Liver (tissue), 9 donors: ENCODE data around the gene JAZF1. TPM values are rescaled to one million over a fixed set of nuclear protein-coding genes. Genes with fewer than 3 reads are reported as not detected.

Experiments
- DNase-seq: peaks from one replicate; pipeline ENCODE4 v3.0.0-alpha.2; 2017; ENCODE audit warnings: low spot score
- H3K27ac ChIP-seq, 2 donors: one replicate each; pipeline ENCODE4 v1.7.0; 2013; ENCODE audit warnings: inconsistent platforms in 2 of 2, low read length in 2 of 2, control low read depth in 1 of 2, low read depth in 1 of 2, mild to moderate bottlenecking in 1 of 2
- H3K27me3 ChIP-seq, 4 donors: one replicate each; pipeline versions ENCODE4 v1.6.1 to v1.7.0; 2013; ENCODE audit warnings: low read length in 3 of 4, inconsistent platforms in 1 of 4, mild to moderate bottlenecking in 1 of 4, moderate library complexity in 1 of 4; ENCODE audit not compliant: control insufficient read depth in 4 of 4, insufficient read depth in 4 of 4
- H3K36me3 ChIP-seq, 4 donors: one replicate each; pipeline versions ENCODE4 v1.6.1 to v1.7.0; 2013; ENCODE audit warnings: low read length in 3 of 4, mild to moderate bottlenecking in 3 of 4, low read depth in 1 of 4, moderate library complexity in 1 of 4; ENCODE audit not compliant: control insufficient read depth in 4 of 4, insufficient read depth in 3 of 4
- H3K4me1 ChIP-seq, 4 donors: one replicate each; pipeline versions ENCODE4 v1.6.1 to v1.7.0; 2013; ENCODE audit warnings: low read length in 3 of 4, mild to moderate bottlenecking in 3 of 4, moderate library complexity in 1 of 4; ENCODE audit not compliant: control insufficient read depth in 4 of 4, insufficient read depth in 4 of 4
- H3K4me3 ChIP-seq, 3 donors: one replicate each; pipeline versions ENCODE4 v1.6.1 to v1.7.0; 2013; ENCODE audit warnings: low read length in 3 of 3, control low read depth in 1 of 3, low read depth in 1 of 3, mild to moderate bottlenecking in 1 of 3
- H3K9ac ChIP-seq, 2 donors: one replicate each; pipeline ENCODE4 v1.7.0; 2013; ENCODE audit warnings: low read length in 2 of 2, mild to moderate bottlenecking in 2 of 2, moderate library complexity in 2 of 2, control low read depth in 1 of 2, low read depth in 1 of 2
- H3K9me3 ChIP-seq, 4 donors: one replicate each; pipeline versions ENCODE4 v1.6.1 to v1.7.0; 2013; ENCODE audit warnings: low read length in 3 of 4; ENCODE audit not compliant: control insufficient read depth in 4 of 4
- EGR1 ChIP-seq, 2 donors: IDR thresholded peaks; 2 replicates each; pipeline ENCODE4 v1.6.1; 2016 to 2018; ENCODE audit warnings: antibody characterized with exemption in 2 of 2, low read depth in 2 of 2
- FOXA1 ChIP-seq: IDR thresholded peaks from 2 replicates; pipeline ENCODE4 v1.6.1; 2016; ENCODE audit warnings: antibody characterized with exemption
- FOXA2 ChIP-seq: IDR thresholded peaks from 2 replicates; pipeline ENCODE4 v1.6.1; 2016; ENCODE audit warnings: antibody characterized with exemption
- GABPA ChIP-seq, 2 donors: IDR thresholded peaks in 1 of 2; conservative IDR thresholded peaks in 1 of 2; 2 replicates each; pipeline ENCODE4 v1.6.1; 2016; ENCODE audit warnings: antibody characterized with exemption in 2 of 2, mild to moderate bottlenecking in 1 of 2, moderate library complexity in 1 of 2
- HNF4A ChIP-seq, 2 donors: conservative IDR thresholded peaks; 2 replicates each; pipeline ENCODE4 v1.6.1; 2016; ENCODE audit warnings: antibody characterized with exemption in 2 of 2, mild to moderate bottlenecking in 2 of 2
- HNF4G ChIP-seq: IDR thresholded peaks from 2 replicates; pipeline ENCODE4 v1.6.1; 2016; ENCODE audit warnings: antibody characterized with exemption
- JUND ChIP-seq, 2 donors: IDR thresholded peaks; 2 replicates each; pipeline ENCODE4 v1.6.1; 2016; ENCODE audit warnings: antibody characterized with exemption in 2 of 2
- NR2F2 ChIP-seq: IDR thresholded peaks from 2 replicates; pipeline ENCODE4 v1.6.1; 2016; ENCODE audit warnings: antibody characterized with exemption
- RAD21 ChIP-seq, 2 donors: IDR thresholded peaks; 2 replicates each; pipeline ENCODE4 v1.6.1; 2016; ENCODE audit warnings: antibody characterized with exemption in 2 of 2, mild to moderate bottlenecking in 2 of 2
- RXRA ChIP-seq, 2 donors: IDR thresholded peaks; 2 replicates each; pipeline ENCODE4 v1.6.1; 2017 to 2018; ENCODE audit warnings: antibody characterized with exemption in 2 of 2, mild to moderate bottlenecking in 1 of 2
- SP1 ChIP-seq: IDR thresholded peaks from 2 replicates; pipeline ENCODE4 v1.6.1; 2018; ENCODE audit warnings: antibody characterized with exemption, mild to moderate bottlenecking
- TAF1 ChIP-seq: conservative IDR thresholded peaks from 2 replicates; pipeline ENCODE4 v1.6.1; 2016; ENCODE audit warnings: antibody characterized with exemption, mild to moderate bottlenecking
- YY1 ChIP-seq: IDR thresholded peaks from 2 replicates; pipeline ENCODE4 v1.6.1; 2016; ENCODE audit warnings: antibody characterized with exemption, mild to moderate bottlenecking
- WGBS: extraction: QIAGEN DNeasy Blood & Tissue Kit; methylation state at CpG from one replicate; pipeline ENCODE4 v1.1.7; 2013; 5-methylcytosine and 5-hydroxymethylcytosine counted together
- polyA plus RNA-seq, 2 donors: library from polyadenylated mRNA; stranded (reverse) in 1 of 2; unstranded in 1 of 2; fragments of 200-250 nt in 1 of 2; fragments of >200 nt in 1 of 2; fragmentation: Nextera tagmentation in 1 of 2; extraction: Ambion mirVana in 1 of 2; gene quantifications; one replicate each; pipeline versions ENCODE4 v1.2.1 to v1.2.3, GENCODE V29; 2013 to 2015
- total RNA-seq, 2 donors: library from RNA; depleted of rRNA; stranded (reverse); fragments of >200 nt; gene quantifications; one replicate each; pipeline ENCODE4 v1.2.3, GENCODE V29; 2014
- TF ChIP-seq, protein P1 (sequence below): IDR thresholded peaks from 2 replicates; pipeline ENCODE4 v1.6.1; 2016; ENCODE audit warnings: antibody characterized with exemption
- TF ChIP-seq, protein P2 (sequence below): IDR thresholded peaks from 2 replicates; pipeline ENCODE4 v1.6.1; 2016; ENCODE audit warnings: antibody characterized with exemption
- TF ChIP-seq, protein P3 (sequence below): IDR thresholded peaks from 2 replicates; pipeline ENCODE4 v1.6.1; 2016; ENCODE audit warnings: antibody characterized with exemption
- TF ChIP-seq, protein P4 (sequence below): fragments of 150-350 bp; IDR thresholded peaks from 2 replicates; pipeline ENCODE4 v1.5.1; 2017; ENCODE audit warnings: improper control_type of control experiment, low read depth, low read length; ENCODE audit not compliant: missing input control
- TF ChIP-seq, protein P5 (sequence below): IDR thresholded peaks from 2 replicates; pipeline ENCODE4 v1.6.1; 2016; ENCODE audit warnings: antibody characterized with exemption, mild to moderate bottlenecking
- donor health status: healthy.
- donor health status: healthy.
- donor health status: healthy.
- donor health status: healthy.
- donor health status: healthy.

Gene JAZF1
- total and polyA plus RNA-seq, 4 donors = 2.7 to 17.8 (median 4.0) TPM

DNA sequence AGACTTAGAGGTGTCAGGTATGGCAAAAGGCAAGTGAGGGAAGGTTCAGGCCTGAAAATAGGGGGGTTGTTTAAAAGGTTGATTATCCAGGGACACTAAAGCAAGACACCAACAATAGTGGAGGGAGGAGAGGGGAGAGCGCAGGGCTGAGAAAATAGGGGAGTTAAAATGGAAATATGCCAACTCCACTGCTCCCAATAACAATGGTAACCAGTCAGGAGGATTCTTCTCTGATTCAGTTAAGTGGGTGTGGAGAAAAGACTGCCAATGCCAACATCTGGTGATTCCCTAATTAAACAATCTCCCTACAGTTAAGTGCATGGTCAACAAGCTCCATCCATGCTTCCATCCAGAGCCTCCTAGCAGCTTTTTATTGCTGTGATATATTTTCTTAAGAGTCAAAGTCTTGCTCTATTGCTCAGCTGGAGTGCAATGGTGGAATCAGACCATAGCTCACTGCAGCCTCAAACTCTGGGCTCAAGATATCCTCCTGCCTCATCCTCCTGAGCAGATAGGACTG, 183.3 kb downstream of the JAZF1 start:
- no peak for DNase-seq
- 92% methylated on average over 1 of the region's 1 CpG for WGBS
- H3K4me1 ChIP-seq = peaks cover 2 to 10% (median 6%) of the 10 kb centered on the region in 4 donors
- no peaks in the 10 kb centered on the region for H3K36me3 ChIP-seq
- no peak overlapping the region for H3K9ac ChIP-seq
- no peak overlapping the region for H3K4me3 ChIP-seq
- TF ChIP-seq, protein P1, sequence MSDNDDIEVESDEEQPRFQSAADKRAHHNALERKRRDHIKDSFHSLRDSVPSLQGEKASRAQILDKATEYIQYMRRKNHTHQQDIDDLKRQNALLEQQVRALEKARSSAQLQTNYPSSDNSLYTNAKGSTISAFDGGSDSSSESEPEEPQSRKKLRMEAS = no peak
- TF ChIP-seq GABPA (IDR thresholded peaks at IDR 0.05 in 1 of 2, conservative IDR thresholded peaks at IDR 0.05 in 1 of 2) (no peak), FOXA2 (no peak)
- H3K27me3 ChIP-seq = no peaks in the 10 kb centered on the region
- no peak overlapping the region for H3K27ac ChIP-seq
- H3K9me3 ChIP-seq = no peaks in the 10 kb centered on the region

DNA sequence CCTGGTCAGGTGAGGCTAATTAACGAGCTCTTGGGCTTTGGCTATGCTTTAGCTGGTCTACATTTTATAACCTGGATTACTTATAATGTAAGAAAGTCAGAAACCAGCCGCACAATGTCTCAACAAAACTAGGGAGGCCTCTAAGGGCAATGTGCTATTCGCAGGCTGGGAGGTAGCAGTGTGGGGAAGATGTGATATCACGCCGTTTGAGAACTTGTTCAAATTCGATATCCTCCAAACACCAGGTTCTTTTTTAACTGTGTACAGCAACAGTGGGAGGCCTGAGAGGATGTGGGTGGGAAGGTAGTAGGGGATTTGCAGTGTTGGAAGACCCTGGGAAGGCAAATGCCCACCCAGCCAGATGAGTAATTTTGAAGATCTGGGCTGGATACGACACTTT, 184.5 kb downstream of the JAZF1 start:
- no peak overlapping the region for H3K9ac ChIP-seq
- 96% methylated on average over 7 of the region's 7 CpGs for WGBS
- H3K9me3 ChIP-seq = no peaks in the 10 kb centered on the region
- no peaks in the 10 kb centered on the region for H3K36me3 ChIP-seq
- no peak for DNase-seq
- H3K4me1 ChIP-seq = peaks cover 2 to 19% (median 15%) of the 10 kb centered on the region in 4 donors
- no peaks in the 10 kb centered on the region for H3K27me3 ChIP-seq
- H3K27ac ChIP-seq = no peak overlapping the region
- TF ChIP-seq GABPA (IDR thresholded peaks at IDR 0.05 in 1 of 2, conservative IDR thresholded peaks at IDR 0.05 in 1 of 2) (no peak), YY1 (no peak), TAF1 (no peak), JUND (IDR thresholded peaks at IDR 0.05) (no peak), HNF4A (conservative IDR thresholded peaks at IDR 0.05) (no peak), RAD21 (IDR thresholded peaks at IDR 0.05) (no peak), HNF4G (no peak), RXRA (IDR thresholded peaks at IDR 0.05) (no peak), EGR1 (IDR thresholded peaks at IDR 0.05; ENCODE audit: low read depth in 2 of 2) (no peak), SP1 (no peak), NR2F2 (no peak), FOXA1 (no peak), FOXA2 (no peak)
- TF ChIP-seq, protein P2, sequence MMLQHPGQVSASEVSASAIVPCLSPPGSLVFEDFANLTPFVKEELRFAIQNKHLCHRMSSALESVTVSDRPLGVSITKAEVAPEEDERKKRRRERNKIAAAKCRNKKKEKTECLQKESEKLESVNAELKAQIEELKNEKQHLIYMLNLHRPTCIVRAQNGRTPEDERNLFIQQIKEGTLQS = no peak
- TF ChIP-seq, protein P3, sequence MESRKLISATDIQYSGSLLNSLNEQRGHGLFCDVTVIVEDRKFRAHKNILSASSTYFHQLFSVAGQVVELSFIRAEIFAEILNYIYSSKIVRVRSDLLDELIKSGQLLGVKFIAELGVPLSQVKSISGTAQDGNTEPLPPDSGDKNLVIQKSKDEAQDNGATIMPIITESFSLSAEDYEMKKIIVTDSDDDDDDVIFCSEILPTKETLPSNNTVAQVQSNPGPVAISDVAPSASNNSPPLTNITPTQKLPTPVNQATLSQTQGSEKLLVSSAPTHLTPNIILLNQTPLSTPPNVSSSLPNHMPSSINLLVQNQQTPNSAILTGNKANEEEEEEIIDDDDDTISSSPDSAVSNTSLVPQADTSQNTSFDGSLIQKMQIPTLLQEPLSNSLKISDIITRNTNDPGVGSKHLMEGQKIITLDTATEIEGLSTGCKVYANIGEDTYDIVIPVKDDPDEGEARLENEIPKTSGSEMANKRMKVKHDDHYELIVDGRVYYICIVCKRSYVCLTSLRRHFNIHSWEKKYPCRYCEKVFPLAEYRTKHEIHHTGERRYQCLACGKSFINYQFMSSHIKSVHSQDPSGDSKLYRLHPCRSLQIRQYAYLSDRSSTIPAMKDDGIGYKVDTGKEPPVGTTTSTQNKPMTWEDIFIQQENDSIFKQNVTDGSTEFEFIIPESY = no peak
- TF ChIP-seq, protein P1 = no peak
- TF ChIP-seq, protein P4, sequence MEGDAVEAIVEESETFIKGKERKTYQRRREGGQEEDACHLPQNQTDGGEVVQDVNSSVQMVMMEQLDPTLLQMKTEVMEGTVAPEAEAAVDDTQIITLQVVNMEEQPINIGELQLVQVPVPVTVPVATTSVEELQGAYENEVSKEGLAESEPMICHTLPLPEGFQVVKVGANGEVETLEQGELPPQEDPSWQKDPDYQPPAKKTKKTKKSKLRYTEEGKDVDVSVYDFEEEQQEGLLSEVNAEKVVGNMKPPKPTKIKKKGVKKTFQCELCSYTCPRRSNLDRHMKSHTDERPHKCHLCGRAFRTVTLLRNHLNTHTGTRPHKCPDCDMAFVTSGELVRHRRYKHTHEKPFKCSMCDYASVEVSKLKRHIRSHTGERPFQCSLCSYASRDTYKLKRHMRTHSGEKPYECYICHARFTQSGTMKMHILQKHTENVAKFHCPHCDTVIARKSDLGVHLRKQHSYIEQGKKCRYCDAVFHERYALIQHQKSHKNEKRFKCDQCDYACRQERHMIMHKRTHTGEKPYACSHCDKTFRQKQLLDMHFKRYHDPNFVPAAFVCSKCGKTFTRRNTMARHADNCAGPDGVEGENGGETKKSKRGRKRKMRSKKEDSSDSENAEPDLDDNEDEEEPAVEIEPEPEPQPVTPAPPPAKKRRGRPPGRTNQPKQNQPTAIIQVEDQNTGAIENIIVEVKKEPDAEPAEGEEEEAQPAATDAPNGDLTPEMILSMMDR = no peak
- TF ChIP-seq, protein P5, sequence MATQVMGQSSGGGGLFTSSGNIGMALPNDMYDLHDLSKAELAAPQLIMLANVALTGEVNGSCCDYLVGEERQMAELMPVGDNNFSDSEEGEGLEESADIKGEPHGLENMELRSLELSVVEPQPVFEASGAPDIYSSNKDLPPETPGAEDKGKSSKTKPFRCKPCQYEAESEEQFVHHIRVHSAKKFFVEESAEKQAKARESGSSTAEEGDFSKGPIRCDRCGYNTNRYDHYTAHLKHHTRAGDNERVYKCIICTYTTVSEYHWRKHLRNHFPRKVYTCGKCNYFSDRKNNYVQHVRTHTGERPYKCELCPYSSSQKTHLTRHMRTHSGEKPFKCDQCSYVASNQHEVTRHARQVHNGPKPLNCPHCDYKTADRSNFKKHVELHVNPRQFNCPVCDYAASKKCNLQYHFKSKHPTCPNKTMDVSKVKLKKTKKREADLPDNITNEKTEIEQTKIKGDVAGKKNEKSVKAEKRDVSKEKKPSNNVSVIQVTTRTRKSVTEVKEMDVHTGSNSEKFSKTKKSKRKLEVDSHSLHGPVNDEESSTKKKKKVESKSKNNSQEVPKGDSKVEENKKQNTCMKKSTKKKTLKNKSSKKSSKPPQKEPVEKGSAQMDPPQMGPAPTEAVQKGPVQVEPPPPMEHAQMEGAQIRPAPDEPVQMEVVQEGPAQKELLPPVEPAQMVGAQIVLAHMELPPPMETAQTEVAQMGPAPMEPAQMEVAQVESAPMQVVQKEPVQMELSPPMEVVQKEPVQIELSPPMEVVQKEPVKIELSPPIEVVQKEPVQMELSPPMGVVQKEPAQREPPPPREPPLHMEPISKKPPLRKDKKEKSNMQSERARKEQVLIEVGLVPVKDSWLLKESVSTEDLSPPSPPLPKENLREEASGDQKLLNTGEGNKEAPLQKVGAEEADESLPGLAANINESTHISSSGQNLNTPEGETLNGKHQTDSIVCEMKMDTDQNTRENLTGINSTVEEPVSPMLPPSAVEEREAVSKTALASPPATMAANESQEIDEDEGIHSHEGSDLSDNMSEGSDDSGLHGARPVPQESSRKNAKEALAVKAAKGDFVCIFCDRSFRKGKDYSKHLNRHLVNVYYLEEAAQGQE = no peak
- H3K4me3 ChIP-seq = no peak overlapping the region
